ENCODE data around the gene TAF11L14. TPM values are rescaled to one million over a fixed set of nuclear protein-coding genes. Genes with fewer than 3 reads are reported as not detected.
"Not testable (repeated sequence)": the region's sequence is repeated elsewhere in the genome, so short reads cannot be mapped to it uniquely, and the experiment has no call there.

The TAF11L14 gene
- not detected for polyA plus RNA-seq (2012; ENCODE audit: insufficient read depth, insufficient read length, low read depth)

DNA sequence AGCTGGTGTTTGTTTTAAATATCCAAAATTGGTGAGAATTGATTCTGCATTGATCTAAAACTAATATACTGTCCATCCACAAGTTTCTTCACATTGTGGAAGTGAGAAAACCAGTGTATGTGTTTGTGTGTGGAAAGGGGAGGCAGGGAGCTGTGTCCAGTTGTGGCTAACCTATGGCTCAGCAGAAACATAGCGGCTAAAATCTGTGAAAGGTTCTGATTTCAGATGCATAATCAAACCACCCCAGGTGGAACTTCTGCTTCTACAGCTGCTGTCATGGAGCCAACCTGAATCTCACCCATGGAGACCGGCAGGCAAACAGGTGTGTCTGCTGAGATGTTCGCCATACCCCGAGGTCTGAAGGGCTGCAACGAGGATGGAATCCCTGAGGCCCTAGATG lies at the start of gene TAF11L14:
TAF11L14 (plus strand) TSS at position 301 of the 400 bp plus-strand sequence.
- DNase-seq = no peak
- no peaks in the 10 kb centered on the region for H3K27me3 ChIP-seq
- TF ChIP-seq CTCF (IDR thresholded peaks at IDR 0.05; ENCODE audit: low read depth, low read length) = no peak
- no peaks in the 10 kb centered on the region for H3K9me3 ChIP-seq
- no peak within 1 kb of the TSS for H3K4me3 ChIP-seq (ENCODE audit: low read depth, low read length)
- no peaks in the 10 kb centered on the region for H3K36me3 ChIP-seq
- H3K4me1 ChIP-seq = no peaks in the 10 kb centered on the region

DNA sequence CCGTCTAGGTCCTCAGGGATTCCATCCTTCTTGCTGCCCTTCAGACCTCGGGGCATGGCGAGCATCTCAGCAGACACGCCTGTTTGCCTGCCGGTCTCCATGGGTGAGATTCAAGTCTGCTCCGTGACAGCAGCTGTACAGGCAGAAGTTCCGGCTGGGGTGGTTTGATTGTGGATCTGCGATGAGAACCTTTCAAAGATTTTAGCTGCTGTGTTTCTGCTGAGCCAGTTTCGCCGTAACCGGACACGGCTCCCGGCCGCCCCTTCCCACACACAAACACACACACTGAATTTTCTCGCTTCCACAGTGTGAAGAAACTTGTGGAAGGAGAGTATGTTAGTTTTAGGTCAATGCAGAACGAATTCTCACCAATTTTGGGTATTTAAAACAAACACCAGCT lies 48.6 kb upstream of the TAF11L14 start, which contains the start of gene TAF11L7:
TAF11L7 (minus strand) TSS at position 101 of the 400 bp plus-strand sequence.
- H3K36me3 ChIP-seq; H3K27me3 ChIP-seq; H3K9me3 ChIP-seq; H3K4me3 ChIP-seq (ENCODE audit: low read depth, low read length); H3K4me1 ChIP-seq; DNase-seq: not testable (repeated sequence)

- not testable (repeated sequence) for H3K27me3 ChIP-seq; H3K4me3 ChIP-seq (ENCODE audit: low read depth, low read length); DNase-seq; H3K36me3 ChIP-seq; H3K9me3 ChIP-seq; H3K4me1 ChIP-seq
Measured at GRCh38 chr5:17590860-17591259, 43.4 kb upstream of the TAF11L14 start, which contains the start of gene TAF11L8. Gene TAF11L8 (minus strand): TSS chr5:17590960.

DNA sequence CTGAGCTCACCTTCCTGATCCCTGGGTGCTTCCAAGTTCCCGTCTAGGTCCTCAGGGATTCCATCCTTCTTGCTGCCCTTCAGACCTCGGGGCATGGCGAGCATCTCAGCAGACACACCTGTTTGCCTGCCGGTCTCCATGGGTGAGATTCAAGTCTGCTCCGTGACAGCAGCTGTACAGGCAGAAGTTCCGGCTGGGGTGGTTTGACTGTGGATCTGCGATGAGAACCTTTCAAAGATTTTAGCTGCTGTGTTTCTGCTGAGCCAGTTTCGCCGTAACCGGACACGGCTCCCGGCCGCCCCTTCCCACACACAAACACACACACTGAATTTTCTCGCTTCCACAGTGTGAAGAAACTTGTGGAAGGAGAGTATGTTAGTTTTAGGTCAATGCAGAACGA lies 40.0 kb upstream of the TAF11L14 start, which contains the start of gene TAF11L9:
TAF11L9 (minus strand) TSS at position 140 of the 400 bp plus-strand sequence.
- not testable (repeated sequence) for H3K4me1 ChIP-seq; H3K36me3 ChIP-seq; H3K27me3 ChIP-seq; DNase-seq; H3K9me3 ChIP-seq; H3K4me3 ChIP-seq (ENCODE audit: low read depth, low read length)

GRCh38 chr5:17597728-17598127 lies 36.5 kb upstream of the TAF11L14 start, which contains the start of gene TAF11L10:
Gene TAF11L10 (minus strand): TSS chr5:17597828.
- H3K36me3 ChIP-seq; DNase-seq; H3K9me3 ChIP-seq; H3K4me1 ChIP-seq; H3K27me3 ChIP-seq; H3K4me3 ChIP-seq (ENCODE audit: low read depth, low read length): not testable (repeated sequence)

DNA sequence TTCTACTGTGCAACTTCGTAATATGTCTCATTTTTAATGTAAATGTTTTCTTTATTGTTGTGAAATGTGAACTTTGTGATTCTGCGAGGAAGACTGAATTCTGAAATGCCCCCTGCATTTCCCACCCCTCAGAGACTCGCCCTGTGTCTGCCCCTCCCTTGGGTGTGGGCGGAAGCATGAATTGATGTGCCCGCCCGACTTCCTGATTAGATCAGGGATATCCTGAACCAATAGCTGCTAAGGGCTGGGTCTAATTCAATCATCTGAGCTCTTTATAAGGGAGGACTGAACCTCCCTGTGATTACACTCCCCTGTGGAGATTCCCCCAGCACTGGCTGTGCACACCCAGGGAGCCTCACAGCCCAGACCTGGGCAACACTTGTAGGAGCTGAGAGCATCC lies 30.4 kb upstream of the TAF11L14 start, which contains the start of gene TAF11L11:
TAF11L11 (plus strand) TSS at position 304 of the 400 bp plus-strand sequence.
- not testable (repeated sequence) for H3K27me3 ChIP-seq; DNase-seq; H3K4me1 ChIP-seq; H3K4me3 ChIP-seq (ENCODE audit: low read depth, low read length); H3K9me3 ChIP-seq; H3K36me3 ChIP-seq

GRCh38 chr5:17604951-17605350 lies 29.3 kb upstream of the TAF11L14 start:
- no peaks in the 10 kb centered on the region for H3K27me3 ChIP-seq
- no peak overlapping the region for H3K4me3 ChIP-seq (ENCODE audit: low read depth, low read length)
- no peaks in the 10 kb centered on the region for H3K36me3 ChIP-seq
- TF ChIP-seq CTCF (IDR thresholded peaks at IDR 0.05; ENCODE audit: low read depth, low read length) = no peak
- H3K4me1 ChIP-seq = no peaks in the 10 kb centered on the region
- DNase-seq = no peak
- no peaks in the 10 kb centered on the region for H3K9me3 ChIP-seq

DNA sequence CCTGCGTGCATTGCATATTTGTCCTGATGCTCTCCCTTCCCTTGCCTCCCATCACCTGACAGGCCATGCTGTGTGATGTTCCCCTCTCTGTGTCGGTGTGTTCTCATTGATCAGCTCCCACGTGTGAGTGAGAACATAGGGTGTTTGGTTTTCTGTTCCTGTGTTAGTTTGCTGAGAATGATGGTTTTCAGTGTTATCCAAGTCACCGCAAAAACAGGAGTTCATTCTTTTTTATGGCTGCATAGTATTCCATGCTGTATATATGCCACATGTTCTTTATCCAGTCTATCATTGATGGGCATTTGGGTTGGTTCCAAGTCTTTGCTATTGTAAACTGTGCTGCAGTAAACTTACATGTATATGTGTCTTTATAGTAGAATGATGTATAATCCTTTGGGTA lies 26.8 kb upstream of the TAF11L14 start:
- not testable (repeated sequence) for DNase-seq; H3K4me3 ChIP-seq (ENCODE audit: low read depth, low read length); H3K4me1 ChIP-seq; H3K9me3 ChIP-seq; H3K27me3 ChIP-seq; H3K36me3 ChIP-seq

DNA sequence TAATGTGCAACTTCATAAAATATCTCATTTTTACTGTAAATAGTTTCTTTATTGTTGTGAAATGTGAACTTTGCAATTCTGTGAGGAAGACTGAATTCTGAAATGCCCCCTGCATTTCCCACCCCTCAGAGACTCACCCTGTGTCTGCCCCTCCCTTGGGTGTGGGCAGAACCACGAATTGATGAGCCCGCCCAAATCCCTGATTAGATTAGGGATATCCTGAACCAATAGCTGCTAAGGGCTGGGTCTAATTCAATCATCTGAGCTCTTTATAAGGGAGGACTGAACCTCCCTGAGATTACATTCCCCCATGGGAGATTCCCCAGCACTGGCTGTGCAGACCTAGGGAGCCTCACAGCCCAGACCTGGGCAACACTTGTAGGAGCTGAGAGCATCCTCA lies 24.2 kb upstream of the TAF11L14 start, which contains the start of gene TAF11L12:
TAF11L12 (plus strand) TSS at position 301 of the 400 bp plus-strand sequence.
- not testable (repeated sequence) for H3K36me3 ChIP-seq; H3K4me3 ChIP-seq (ENCODE audit: low read depth, low read length); H3K4me1 ChIP-seq; H3K27me3 ChIP-seq; DNase-seq; H3K9me3 ChIP-seq

- Histone ChIP-seq H3K27me3 (no peaks in the 10 kb centered on the region), H3K36me3 (no peaks in the 10 kb centered on the region), H3K4me3 (ENCODE audit: low read depth, low read length) (no peak overlapping the region), H3K9me3 (no peaks in the 10 kb centered on the region), H3K4me1 (no peaks in the 10 kb centered on the region)
- TF ChIP-seq CTCF (IDR thresholded peaks at IDR 0.05; ENCODE audit: low read depth, low read length) = no peak
- DNase-seq = no peak
Measured at GRCh38 chr5:17614872-17615605, 19.2 kb upstream of the TAF11L14 start.

Measured in BE2C (cell line).